ENCODE data around the gene PRDM16. TPM values are rescaled to one million over a fixed set of nuclear protein-coding genes. Genes with fewer than 3 reads are reported as not detected.

Gene PRDM16
- total and polyA plus RNA-seq, 2 of the 8 experiments (the other 6 are each of a cell fraction or from before 2014, with no cell fraction given): 0.39 to 0.43 TPM

- H3K9me3 ChIP-seq (ENCODE audit: insufficient read depth in 2 of 2, low read depth in 1 of 2, low read length in 1 of 2): peaks cover 79 to 97% of the 10 kb centered on the region in 2 experiments
- H3K4me1 ChIP-seq (replicated peaks in 1 of 4; ENCODE audit: control insufficient read depth in 3 of 4, insufficient read depth in 4 of 4, low read length in 3 of 4): peaks cover 0 to 10% (median 0%) of the 10 kb centered on the region in 4 experiments; a peak in 1 of 7 replicates
- TF ChIP-seq MAFK (IDR thresholded peaks at IDR 0.05; ENCODE audit: low read depth, low read length): no peak
- TF ChIP-seq RBBP5 (IDR thresholded peaks at IDR 0.05; ENCODE audit: borderline replicate concordance, low read depth, low read length): no peak
- no peak for TF ChIP-seq EP300 (IDR thresholded peaks at IDR 0.05; ENCODE audit: borderline replicate concordance in 1 of 2, low read depth in 2 of 2, low read length in 2 of 2)
- no peak overlapping the region for H3K23ac ChIP-seq (ENCODE audit: insufficient read length)
- no peak overlapping the region for H3K4me2 ChIP-seq (ENCODE audit: insufficient read depth in 1 of 2, low read depth in 2 of 2, low read length in 2 of 2)
- no peak overlapping the region for H2BK15ac ChIP-seq (ENCODE audit: low read length)
- H3K4ac ChIP-seq (replicated peaks; ENCODE audit: insufficient read length, low read depth, low read length): no peak overlapping the region
- no peak overlapping the region for H3K56ac ChIP-seq (replicated peaks; ENCODE audit: insufficient read length, low read depth, low read length)
- ChIA-PET CTCF (ENCODE audit: partially characterized antibody) (no interaction called here), POLR2A (ENCODE audit: partially characterized antibody) (no interaction called here)
- H3K36me3 ChIP-seq (ENCODE audit: control insufficient read depth in 2 of 4, insufficient read depth in 4 of 4, low read length in 3 of 4): no peaks in the 10 kb centered on the region; a peak in 1 of 8 replicates
- no peak for DNase-seq (ENCODE audit: low read depth in 1 of 2, low spot score in 2 of 2)
- H3K4me3 ChIP-seq (ENCODE audit: extremely low read depth in 1 of 4, insufficient read depth in 2 of 4, low read depth in 3 of 4, low read length in 4 of 4): no peak overlapping the region
- H4K20me1 ChIP-seq (replicated peaks in 1 of 2; ENCODE audit: control insufficient read depth in 1 of 2, insufficient read depth in 2 of 2, low read length in 2 of 2): peaks cover 0 to 4% of the 10 kb centered on the region in 2 experiments
- H3K23me2 ChIP-seq (ENCODE audit: low read depth, low read length): peaks cover 7% of the 10 kb centered on the region; the same call in 1 of the 2 replicates
- no peaks in the 10 kb centered on the region for H3K79me2 ChIP-seq (ENCODE audit: control insufficient read depth in 1 of 2, insufficient read depth in 2 of 2, low read length in 2 of 2)
- no peak overlapping the region for H4K91ac ChIP-seq (replicated peaks; ENCODE audit: insufficient read length, low read length)
- no peak overlapping the region for H4K8ac ChIP-seq (ENCODE audit: extremely low read depth, insufficient read depth, low read length)
- H3K14ac ChIP-seq (ENCODE audit: insufficient read length): no peak overlapping the region
- no peak overlapping the region for H2BK12ac ChIP-seq (ENCODE audit: low read depth, low read length)
- no peak overlapping the region for H3K18ac ChIP-seq (ENCODE audit: extremely low read depth, low read length)
- H2BK20ac ChIP-seq (ENCODE audit: low read length): no peak overlapping the region
- H3K79me1 ChIP-seq (ENCODE audit: low read depth, low read length): no peaks in the 10 kb centered on the region
- no peak overlapping the region for H4K5ac ChIP-seq (ENCODE audit: insufficient read length, low read depth, low read length)
- H2AFZ ChIP-seq (ENCODE audit: low read length): no peak overlapping the region
- no peak overlapping the region for H2BK5ac ChIP-seq (ENCODE audit: low read depth, low read length)
- no peak overlapping the region for H3K27ac ChIP-seq (ENCODE audit: low read depth, low read length)
- WGBS, 2 experiments (ENCODE audit: extremely low coverage in 1 of 2, insufficient coverage in 1 of 2, insufficient read length in 1 of 2, insufficient replicate concordance in 2 of 2, low coverage in 1 of 2, low lambda C conversion rate in 2 of 2, missing lambda C conversion rate in 1 of 2): 78% methylated on average over 14 of the region's 14 CpGs; no CpG with 5 or more reads in 1 of the 2 experiments
- H3K27me3 ChIP-seq (replicated peaks in 1 of 4; ENCODE audit: control insufficient read depth in 3 of 4, extremely low read depth in 1 of 4, insufficient read depth in 3 of 4, low read length in 3 of 4): no peaks in the 10 kb centered on the region
- H2BK120ac ChIP-seq (replicated peaks; ENCODE audit: low read depth, low read length): no peak overlapping the region
- H3K9ac ChIP-seq (replicated peaks in 1 of 4; ENCODE audit: extremely low read depth in 1 of 4, low read depth in 3 of 4, low read length in 3 of 4): no peak overlapping the region
- H2AK5ac ChIP-seq (ENCODE audit: low read depth, low read length): no peak overlapping the region
- no peak for FAIRE-seq
Measured at GRCh38 chr1:3022976-3023375, 46.0 kb upstream of the PRDM16 start.

Measured in H1 (cell line).